HG02981 (cell line): Measurements from ENCODE around the gene ATP6V1C2.

Experiments used
- ATAC-seq: cut with Tn5 transposase; IDR thresholded peaks from one replicate; pipeline ENCODE4 v1.9.1; 2021; ENCODE audit warnings: mild to moderate bottlenecking, moderate library complexity; ENCODE audit not compliant: unreplicated experiment

ATP6V1C2 gene

DNA sequence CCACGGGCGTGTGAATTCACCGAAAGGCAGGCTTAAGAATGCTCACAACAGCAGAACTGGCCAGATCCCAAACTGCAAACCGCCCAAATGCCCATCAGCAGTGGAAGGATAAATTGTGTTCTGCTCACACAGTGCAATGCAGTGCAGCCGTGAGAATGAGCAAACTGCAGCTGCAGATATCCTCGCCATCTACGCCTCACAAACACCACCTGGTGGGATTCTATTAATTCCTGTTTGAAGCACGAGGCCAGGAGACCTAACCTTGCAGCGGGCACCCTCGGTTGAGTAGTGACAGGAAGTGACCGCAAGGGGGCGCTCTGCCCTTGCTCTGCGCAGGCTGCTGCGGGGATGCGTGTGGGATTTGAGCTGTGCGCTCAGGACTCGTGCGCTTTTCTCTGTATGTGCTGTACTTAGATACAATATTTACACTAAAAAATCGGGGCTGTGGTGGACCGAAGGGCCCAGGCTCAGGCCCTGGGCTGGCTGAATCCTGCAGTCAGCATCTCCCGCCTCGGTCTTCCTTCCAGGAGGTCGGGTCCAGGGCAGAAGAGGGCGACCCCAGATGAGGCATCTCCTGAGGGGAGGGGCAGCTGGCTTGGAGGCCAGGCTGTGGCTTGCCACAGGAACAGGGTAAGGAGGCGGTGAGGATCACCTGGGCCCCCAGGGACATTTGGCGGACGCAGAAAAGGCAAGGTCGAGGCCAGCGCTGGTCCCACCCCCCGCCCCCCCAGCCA lies 110.9 kb downstream of the ATP6V1C2 start:
- peak; percentile 72 for ATAC-seq

DNA sequence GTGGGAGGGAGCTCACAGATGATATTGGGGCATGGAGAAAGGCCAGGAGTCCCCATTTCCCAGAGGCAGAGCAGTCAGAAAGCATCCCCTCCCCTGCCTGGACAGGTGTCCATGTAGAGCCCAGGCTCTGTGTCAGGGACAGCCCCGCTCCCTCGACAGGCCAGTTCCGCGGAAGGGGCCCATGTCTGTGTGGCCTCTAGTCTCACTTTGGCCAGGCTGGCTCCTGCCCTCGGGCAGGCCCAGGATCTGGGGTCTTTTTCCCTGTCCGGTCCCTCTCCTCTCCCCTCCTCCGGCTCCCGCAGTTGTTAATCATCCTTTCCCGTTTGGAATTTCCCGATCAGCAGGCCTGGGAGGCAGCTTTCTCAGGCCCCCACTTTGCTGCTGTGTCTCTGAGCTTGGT lies 111.6 kb downstream of the ATP6V1C2 start:
- ATAC-seq = no peak

DNA sequence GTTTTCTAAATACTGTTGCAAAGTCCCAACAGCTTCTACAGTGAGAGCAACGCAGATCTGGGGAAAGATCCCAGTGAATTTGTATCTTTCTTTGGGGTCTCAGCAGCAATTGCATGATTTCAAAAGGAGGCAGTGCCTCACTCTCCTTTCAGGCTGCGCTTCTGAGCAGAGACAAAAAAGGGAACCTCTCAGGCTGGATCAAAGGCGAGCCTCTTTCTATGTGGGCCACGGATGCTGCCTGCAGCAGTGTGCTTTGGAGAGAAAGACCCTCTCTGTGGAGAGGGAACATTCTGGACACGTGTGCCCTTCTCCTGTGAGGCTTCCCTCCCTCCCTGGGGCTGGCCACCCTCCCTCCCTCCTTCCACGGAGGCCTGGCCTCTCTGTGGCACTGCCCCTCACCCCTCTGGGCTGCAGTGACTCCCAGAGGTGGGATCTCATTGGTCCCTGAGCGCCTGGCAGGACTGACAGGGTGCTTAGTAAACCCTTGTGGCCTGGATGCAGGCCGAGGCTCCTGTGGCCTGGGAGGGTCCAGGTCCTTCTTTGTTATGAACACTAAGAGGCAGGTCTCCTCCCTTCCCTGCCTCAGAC lies 112.7 kb downstream of the ATP6V1C2 start:
- ATAC-seq = no peak
